Suppressor macrophage (primary cell): ENCODE results near the gene DSCAML1.

Experiments
- DNase-seq, 4 experiments: peaks; one replicate each; pipeline ENCODE4 v3.0.0-alpha.2; 2020 to 2022

Gene DSCAML1

DNA sequence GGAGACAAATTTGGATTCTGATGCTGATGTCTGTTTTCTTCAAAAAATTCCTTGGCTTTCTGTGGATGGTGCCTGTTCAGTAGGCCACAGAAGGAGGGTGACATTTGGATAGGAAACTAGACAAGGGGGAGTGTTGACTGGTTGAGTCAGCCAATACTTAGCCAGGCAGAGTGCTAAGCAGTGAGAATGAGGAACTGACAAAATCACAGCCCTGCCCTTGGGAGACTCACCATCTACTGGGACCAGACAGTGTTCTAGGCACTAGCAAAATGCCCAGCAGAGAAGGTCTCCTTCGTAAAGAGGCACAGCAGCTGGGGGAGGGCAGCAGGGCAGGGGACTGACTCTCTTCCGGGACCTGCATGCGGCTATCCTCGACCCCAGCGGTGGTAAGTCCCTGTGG, 190.2 kb downstream of the DSCAML1 start:
- peak; percentile 16 to 44 (median 39) for DNase-seq

- no peak for DNase-seq
Measured at GRCh38 chr11:117606211-117606610, 190.8 kb downstream of the DSCAML1 start.

DNA sequence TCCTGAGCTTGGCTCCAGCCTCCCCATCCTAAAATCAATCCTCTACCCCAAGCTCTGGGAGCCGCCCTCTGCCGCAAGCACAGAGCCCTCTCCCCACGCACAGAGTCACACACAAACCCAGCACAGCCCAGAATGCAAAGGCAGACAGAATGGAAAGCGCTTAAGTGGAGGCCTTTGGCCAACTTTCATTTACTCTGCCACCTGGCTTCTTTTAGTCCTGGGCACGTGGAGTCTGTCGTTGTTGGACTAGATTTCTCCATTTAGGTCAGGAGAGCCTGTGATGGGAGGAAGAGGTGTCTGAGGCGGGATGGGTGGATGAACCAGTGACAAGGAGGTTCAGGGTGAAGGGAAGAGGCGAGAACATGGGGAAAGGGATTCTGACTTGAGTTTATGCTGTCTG, 191.7 kb downstream of the DSCAML1 start:
- DNase-seq: no peak

GRCh38 chr11:117604336-117604995, 192.6 kb downstream of the DSCAML1 start:
- DNase-seq: no peak

- DNase-seq: no peak
Measured at GRCh38 chr11:117603932-117604331, 193.1 kb downstream of the DSCAML1 start.

DNA sequence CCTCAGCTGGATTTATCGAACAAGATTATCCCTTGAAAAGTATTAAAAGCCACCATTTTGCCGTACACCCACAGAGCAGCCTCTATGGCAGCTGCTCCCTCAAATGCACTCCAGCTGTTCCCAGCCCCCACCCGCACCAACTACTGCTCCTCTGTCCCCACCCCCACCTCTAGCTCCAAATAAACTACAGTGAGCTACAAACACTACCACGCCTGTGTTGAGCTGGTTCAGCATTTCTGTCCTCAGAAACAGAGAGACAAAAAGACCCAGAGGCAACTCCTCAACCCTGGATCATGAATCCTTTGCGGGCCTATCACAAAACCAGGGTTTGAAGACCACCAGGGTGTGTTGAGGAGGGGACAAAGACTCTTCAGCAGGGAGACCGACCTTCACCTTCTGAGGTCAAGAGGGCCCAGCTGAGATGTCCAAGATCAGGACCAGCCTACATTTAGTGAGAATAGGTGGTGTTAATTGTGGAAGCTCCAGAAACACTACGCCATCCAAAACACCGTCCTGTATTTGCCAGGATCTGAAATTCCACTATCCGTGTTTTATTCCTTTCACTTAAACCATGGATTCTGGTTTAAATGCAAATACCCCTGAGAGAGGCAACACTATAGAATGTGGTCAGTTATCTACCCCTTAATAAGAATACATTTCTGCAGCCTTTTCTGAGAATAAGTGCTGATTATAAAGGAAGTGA, 195.9 kb downstream of the DSCAML1 start:
- DNase-seq: no peak

- DNase-seq: no peak
Measured at GRCh38 chr11:117600234-117600783, 196.7 kb downstream of the DSCAML1 start.

DNA sequence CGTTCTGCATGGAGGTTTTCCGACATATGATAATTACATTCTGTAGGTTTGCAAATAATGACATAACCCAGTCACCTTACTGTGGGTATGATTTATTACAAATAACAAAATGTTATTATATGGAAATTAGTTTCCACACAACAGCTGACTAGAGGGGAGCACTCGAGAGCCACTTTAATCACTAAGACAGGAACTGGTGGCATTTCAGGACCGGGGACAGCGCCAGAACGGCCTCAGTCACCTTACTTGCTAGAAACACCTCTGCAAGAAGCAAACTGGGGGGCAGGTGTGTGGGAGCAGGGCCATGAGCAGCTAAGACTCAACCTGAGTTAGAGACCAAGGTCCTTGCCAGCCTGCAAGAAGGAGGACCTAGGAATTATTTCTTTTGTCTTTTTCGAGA, 199.9 kb downstream of the DSCAML1 start:
- peak; percentile 34 to 67 (median 40) for DNase-seq

DNA sequence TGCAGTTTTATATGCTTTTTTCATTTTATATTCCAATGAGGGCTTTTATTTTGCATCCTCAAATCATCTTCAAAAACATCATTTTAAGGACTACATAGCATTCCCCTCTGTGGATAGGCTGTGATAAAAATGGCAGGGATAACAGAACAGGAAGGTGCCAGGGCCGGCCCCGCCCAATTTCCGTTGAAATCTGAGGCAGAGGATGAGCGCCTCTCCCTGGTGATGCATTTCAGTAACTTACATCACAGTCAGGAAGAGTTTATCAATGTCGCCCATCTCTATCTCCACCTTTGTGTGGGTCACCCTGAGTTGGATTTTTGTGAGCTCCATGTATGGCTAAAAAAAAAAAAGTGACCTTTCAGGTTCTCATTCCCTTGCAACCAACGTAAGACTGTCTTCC, 201.6 kb downstream of the DSCAML1 start:
- no peak for DNase-seq

DNA sequence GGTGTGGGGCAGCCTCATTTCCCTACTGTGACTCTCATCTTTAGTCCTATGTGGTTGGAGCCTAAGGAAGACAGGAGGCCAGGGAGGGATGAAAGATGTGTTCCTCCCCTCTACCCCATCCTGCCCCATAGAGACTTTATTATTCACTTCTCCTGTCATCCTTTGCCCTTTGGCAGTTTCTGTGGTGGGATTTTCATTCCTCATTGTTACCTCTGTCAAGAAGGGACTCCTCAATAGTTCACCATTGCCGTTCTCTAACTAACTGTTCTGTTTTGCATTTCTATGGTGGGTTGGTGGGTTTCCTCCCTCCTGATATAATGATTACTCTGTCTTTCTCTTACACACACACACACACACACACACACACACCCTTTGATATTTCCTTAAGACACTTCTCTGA, 202.3 kb downstream of the DSCAML1 start:
- no peak for DNase-seq

GRCh38 chr11:117593065-117593464, 204.0 kb downstream of the DSCAML1 start:
- DNase-seq: no peak

GRCh38 chr11:117591316-117592039, 205.5 kb downstream of the DSCAML1 start:
- DNase-seq: no peak

DNA sequence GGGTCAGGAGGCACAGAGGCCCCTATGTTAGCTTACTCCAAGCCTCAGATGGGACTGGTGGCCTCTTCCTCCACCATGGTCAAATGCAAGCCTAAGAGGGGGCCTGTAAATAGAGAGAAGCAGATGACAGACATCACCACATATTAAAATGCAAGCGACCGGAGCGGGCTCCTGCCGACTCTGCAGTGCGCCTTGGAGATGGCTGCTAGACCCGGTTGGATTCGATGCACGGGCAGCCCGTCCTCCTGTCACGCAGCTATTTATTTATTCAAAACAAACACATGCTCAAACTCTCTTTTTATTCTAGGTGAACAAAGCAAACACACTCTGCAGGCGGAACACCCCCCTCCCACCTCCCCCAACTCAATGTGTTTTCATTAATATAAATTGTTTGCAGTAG, 208.0 kb downstream of the DSCAML1 start:
- no peak for DNase-seq

DNA sequence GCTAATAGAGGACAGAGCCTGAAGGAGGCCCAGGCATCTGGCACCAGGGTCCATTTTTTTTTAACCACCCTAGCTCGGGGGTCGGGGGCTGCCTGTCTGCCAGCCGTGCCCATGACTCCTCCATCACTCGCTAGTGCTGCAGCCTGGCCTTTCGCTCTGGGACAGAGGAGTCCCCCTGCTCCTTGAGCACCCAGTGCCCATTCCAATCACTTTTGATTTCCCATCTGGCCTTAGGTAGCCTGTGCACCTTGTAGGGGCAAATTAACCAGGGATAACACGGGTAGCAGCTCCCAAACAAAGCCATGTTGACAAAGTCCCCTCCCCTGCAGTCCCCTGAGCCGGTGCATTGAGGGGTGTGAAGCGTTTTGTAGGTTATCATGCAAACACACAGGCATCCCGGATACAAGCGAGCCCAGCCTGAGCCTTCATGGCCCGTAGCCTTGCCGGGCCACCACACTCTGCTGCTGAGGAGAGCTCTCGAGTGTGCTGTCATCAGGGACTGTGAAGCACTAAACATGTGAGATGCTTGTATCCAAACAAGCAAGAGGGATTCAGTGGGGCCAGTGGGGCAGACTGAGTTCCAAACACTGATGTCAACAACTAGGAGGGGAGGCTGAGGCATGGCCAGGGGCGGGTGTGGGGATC, 208.7 kb downstream of the DSCAML1 start:
- DNase-seq: no peak

GRCh38 chr11:117587416-117587815, 209.6 kb downstream of the DSCAML1 start:
- DNase-seq: no peak

GRCh38 chr11:117586392-117586791, 210.6 kb downstream of the DSCAML1 start:
- no peak for DNase-seq

DNA sequence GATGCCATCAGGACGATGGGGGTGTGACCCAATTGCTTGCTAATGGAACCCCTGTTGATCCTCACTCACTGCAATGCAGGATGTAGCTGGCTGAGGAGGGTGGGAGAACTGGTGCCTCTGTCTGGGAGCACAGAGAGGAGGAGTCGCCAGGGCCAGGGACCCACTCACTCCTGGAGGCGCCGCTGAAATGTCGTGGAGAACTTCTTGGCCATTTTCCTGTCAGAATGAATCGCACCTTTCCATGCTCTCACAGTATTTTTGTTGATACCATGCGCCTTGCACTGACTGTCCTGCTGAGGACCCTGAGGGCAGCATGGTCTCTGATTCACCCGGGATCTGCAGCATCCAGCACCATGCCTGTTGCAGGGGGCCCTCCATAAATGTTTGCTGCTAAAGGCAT, 211.4 kb downstream of the DSCAML1 start:
- DNase-seq: no peak

DNA sequence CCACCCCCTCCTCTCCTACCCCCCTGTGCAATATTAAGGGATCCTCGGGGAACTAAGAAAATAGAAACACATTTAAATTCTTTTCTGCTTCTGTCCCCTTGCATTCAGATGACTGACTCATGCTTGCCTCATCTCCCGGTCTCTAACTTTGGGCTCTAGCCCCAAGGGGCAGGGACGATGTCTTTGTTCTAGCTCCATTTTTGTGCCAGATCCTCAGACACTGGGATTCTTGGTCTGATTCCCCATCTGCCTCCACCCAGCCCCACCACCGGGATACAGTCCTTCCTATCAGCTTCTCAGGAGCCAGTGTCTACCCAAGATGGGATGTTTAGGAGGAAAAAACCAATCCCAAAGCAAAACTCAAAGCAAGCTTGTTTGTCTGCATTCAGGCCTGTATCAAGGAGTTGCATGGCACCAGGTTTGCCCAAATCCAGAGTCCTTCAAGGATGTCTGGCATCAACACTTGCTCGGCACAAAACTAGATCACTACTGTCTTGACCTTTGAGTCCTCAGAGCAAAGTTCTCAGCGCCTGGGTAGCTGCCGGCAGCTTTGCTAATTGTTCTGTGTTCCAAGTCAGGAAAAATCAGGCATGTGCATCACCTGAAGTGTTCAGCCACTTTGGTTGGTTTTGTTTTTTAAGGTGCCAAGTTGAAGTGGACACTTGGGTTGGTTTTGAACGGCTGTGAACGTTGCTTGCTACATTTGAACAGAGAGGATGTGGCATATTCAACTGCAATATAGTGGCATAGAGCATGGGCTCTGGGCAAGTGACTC, 212.8 kb downstream of the DSCAML1 start:
- no peak for DNase-seq

GRCh38 chr11:117583063-117583801, 213.8 kb downstream of the DSCAML1 start:
- no peak for DNase-seq

GRCh38 chr11:117582433-117582832, 214.6 kb downstream of the DSCAML1 start:
- no peak for DNase-seq

DNA sequence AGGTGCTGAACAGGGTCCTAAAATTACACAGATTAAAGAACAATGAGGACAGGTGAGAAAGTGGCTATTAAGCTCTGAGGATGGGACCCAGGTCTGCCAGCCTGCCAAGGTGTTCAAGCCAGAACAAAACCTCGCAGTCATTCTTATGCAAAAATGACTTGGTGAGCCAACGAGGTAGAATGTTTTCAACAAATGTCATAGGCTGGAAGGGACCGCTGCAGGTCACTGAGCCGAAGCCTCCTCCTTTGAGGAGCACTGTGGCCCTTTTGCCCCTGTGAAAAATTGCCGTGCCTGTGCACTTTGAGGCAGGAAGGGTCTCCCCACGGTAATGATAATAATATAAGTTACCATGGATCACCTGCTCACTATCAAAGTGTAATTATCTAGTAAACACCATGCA, 216.2 kb downstream of the DSCAML1 start:
- no peak for DNase-seq
